Loucy (cell line): ENCODE data around the gene CEP164.

Experiments used
- H2AFZ ChIP-seq: fragments of 200-600 bp; sonication (generic); 2 replicates; pipeline ENCODE4 v1.6.0; 2016; ENCODE audit warnings: antibody characterized with exemption, mild to moderate bottlenecking, low read length, moderate library complexity
- H3F3A ChIP-seq: fragments of 200-600 bp; 2 replicates; pipeline ENCODE4 v1.6.0; 2016; ENCODE audit warnings: antibody characterized with exemption, low read depth, mild to moderate bottlenecking
- H3K27me3 ChIP-seq: fragments of 200-600 bp; sonication (generic); 2 replicates; pipeline ENCODE4 v1.6.1; 2014; ENCODE audit warnings: low read length, mild to moderate bottlenecking; ENCODE audit not compliant: insufficient read depth, poor library complexity, severe bottlenecking
- H3K36me3 ChIP-seq: fragments of 200-600 bp; sonication (generic); 2 replicates; pipeline ENCODE4 v1.6.1; 2016; ENCODE audit warnings: low read length; ENCODE audit not compliant: insufficient read depth
- H3K4me1 ChIP-seq: fragments of 200-600 bp; sonication (generic); 2 replicates; pipeline ENCODE4 v1.5.1; 2014; ENCODE audit warnings: low read length, mild to moderate bottlenecking; ENCODE audit not compliant: insufficient read depth, poor library complexity, severe bottlenecking
- H3K4me2 ChIP-seq: fragments of 200-600 bp; sonication (generic); 2 replicates; pipeline ENCODE4 v1.6.0; 2014; ENCODE audit warnings: antibody characterized with exemption, low read length, low read depth, mild to moderate bottlenecking; ENCODE audit not compliant: poor library complexity, severe bottlenecking
- H3K4me3 ChIP-seq: fragments of 200-600 bp; sonication (generic); 2 replicates; pipeline ENCODE4 v1.5.1; 2014; ENCODE audit warnings: low read length, mild to moderate bottlenecking, mixed read lengths; ENCODE audit not compliant: poor library complexity, severe bottlenecking
- H3K79me2 ChIP-seq: fragments of 200-600 bp; sonication (generic); 2 replicates; pipeline ENCODE4 v1.6.1; 2014; ENCODE audit warnings: low read length; ENCODE audit not compliant: insufficient read depth
- H3K9ac ChIP-seq: fragments of 200-600 bp; sonication (generic); 2 replicates; pipeline ENCODE4 v1.6.0; 2014; ENCODE audit warnings: mild to moderate bottlenecking, low read depth, low read length, moderate library complexity; ENCODE audit not compliant: poor library complexity, severe bottlenecking
- H3K9me2 ChIP-seq: fragments of 200-600 bp; sonication (generic); replicated peaks from 2 replicates; pipeline ENCODE4 v1.6.1; 2016; ENCODE audit warnings: low read depth, low read length, mixed read lengths
- H3K9me3 ChIP-seq: fragments of 200-600 bp; sonication (generic); 2 replicates; pipeline ENCODE4 v1.6.1; 2014; ENCODE audit warnings: mild to moderate bottlenecking, antibody characterized with exemption, low read length, low read depth; ENCODE audit not compliant: insufficient read depth
- H4K20me1 ChIP-seq: fragments of 200-600 bp; sonication (generic); 2 replicates; pipeline ENCODE4 v1.6.0; 2014; ENCODE audit warnings: antibody characterized with exemption, low read length, mild to moderate bottlenecking; ENCODE audit not compliant: insufficient read depth, poor library complexity, severe bottlenecking
- CTCF ChIP-seq: fragments of 200-600 bp; sonication (generic); conservative IDR thresholded peaks from 2 replicates; pipeline ENCODE4 v1.5.1; 2014; ENCODE audit warnings: mild to moderate bottlenecking, antibody characterized with exemption, low read length
- EZH2phosphoT487 ChIP-seq: fragments of 200-600 bp; IDR thresholded peaks from 2 replicates; pipeline ENCODE4 v1.6.1; 2018; ENCODE audit warnings: antibody characterized with exemption, mild to moderate bottlenecking, moderate library complexity, borderline replicate concordance

The CEP164 gene

GRCh38 chr11:117441146-117441975 is 113.7 kb downstream of the CEP164 start:
- no peaks in the 10 kb centered on the region for H3F3A ChIP-seq
- no peaks in the 10 kb centered on the region for H3K79me2 ChIP-seq
- H3K36me3 ChIP-seq: no peaks in the 10 kb centered on the region
- no peak overlapping the region for H3K9ac ChIP-seq
- H3K4me1 ChIP-seq: no peaks in the 10 kb centered on the region
- TF ChIP-seq EZH2phosphoT487 (no peak), CTCF (no peak)
- no peaks in the 10 kb centered on the region for H3K9me2 ChIP-seq
- H3K27me3 ChIP-seq: no peaks in the 10 kb centered on the region
- H3K4me3 ChIP-seq: no peak overlapping the region
- H2AFZ ChIP-seq: no peak overlapping the region
- H3K4me2 ChIP-seq: no peak overlapping the region
- H3K9me3 ChIP-seq: no peaks in the 10 kb centered on the region
- H4K20me1 ChIP-seq: no peaks in the 10 kb centered on the region

GRCh38 chr11:117442049-117442868 is 114.6 kb downstream of the CEP164 start:
- TF ChIP-seq CTCF (no peak), EZH2phosphoT487 (no peak)
- Histone ChIP-seq H3K27me3 (no peaks in the 10 kb centered on the region), H3K9me2 (no peaks in the 10 kb centered on the region)

DNA sequence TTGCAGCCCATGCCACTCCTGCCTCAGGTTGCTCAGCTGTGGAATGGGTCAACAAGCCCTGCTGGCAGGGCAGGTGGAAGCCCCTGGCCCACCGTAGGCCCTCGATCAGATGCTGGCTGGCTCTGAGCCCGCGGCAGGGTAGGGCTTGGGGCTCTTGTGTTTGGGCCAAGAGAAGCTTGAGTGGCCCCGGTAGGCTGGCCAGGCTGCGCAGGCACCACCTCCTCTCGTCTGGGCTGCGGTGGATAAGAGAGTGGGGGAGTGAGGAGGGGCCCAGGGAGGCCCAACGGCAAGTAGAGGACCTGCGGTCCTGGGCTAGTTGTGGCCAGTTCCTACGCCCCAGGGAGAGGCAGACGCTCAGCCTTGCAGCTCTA is 115.2 kb downstream of the CEP164 start:
- H3K9me2 ChIP-seq: no peaks in the 10 kb centered on the region
- H3K9ac ChIP-seq: no peak overlapping the region
- no peaks in the 10 kb centered on the region for H3K4me1 ChIP-seq
- H4K20me1 ChIP-seq: no peaks in the 10 kb centered on the region
- H2AFZ ChIP-seq: no peak overlapping the region
- H3K9me3 ChIP-seq: no peaks in the 10 kb centered on the region
- H3K79me2 ChIP-seq: no peaks in the 10 kb centered on the region
- TF ChIP-seq CTCF: no peak
- no peak for TF ChIP-seq EZH2phosphoT487
- no peaks in the 10 kb centered on the region for H3K36me3 ChIP-seq
- no peak overlapping the region for H3K4me3 ChIP-seq
- H3K27me3 ChIP-seq: no peaks in the 10 kb centered on the region
- H3K4me2 ChIP-seq: no peak overlapping the region
- H3F3A ChIP-seq: no peaks in the 10 kb centered on the region

More at GRCh38 chr11:117442049-117442868, 114.6 kb downstream of the CEP164 start:
- H2AFZ ChIP-seq: no peak overlapping the region
- no peaks in the 10 kb centered on the region for H3K9me3 ChIP-seq
- no peaks in the 10 kb centered on the region for H4K20me1 ChIP-seq
- no peaks in the 10 kb centered on the region for H3K79me2 ChIP-seq
- H3K4me1 ChIP-seq: no peaks in the 10 kb centered on the region
- no peak overlapping the region for H3K4me2 ChIP-seq
- H3K36me3 ChIP-seq: no peaks in the 10 kb centered on the region
- H3K9ac ChIP-seq: no peak overlapping the region
- H3K4me3 ChIP-seq: no peak overlapping the region
- no peaks in the 10 kb centered on the region for H3F3A ChIP-seq
